AG20443 (cell line): ENCODE results near the gene OR51T1.
A peak's percentile ranks its signal among the peaks of the same experiment; 100 is the strongest.
"Not testable (repeated sequence)": the region's sequence is repeated elsewhere in the genome, so short reads cannot be mapped to it uniquely, and the experiment has no call there.

Source experiments
- DNase-seq: peaks from one replicate; pipeline ENCODE4 v3.0.0; 2012; ENCODE audit warnings: low spot score, mixed read lengths

The OR51T1 gene

GRCh38 chr11:4881860-4882500 is at the start of gene OR51T1:
TSS of gene OR51T1 (plus strand) at chr11:4881900. CDS start at chr11:4881900, 0 bp downstream.
- no peak for DNase-seq

- DNase-seq: no peak
Observed at GRCh38 chr11:4839851-4840549, 41.7 kb upstream of the OR51T1 start.

GRCh38 chr11:4848908-4849532 is 32.7 kb upstream of the OR51T1 start, which contains the start of gene OR51S1:
TSS of gene OR51S1 (minus strand) at chr11:4849208. CDS start at chr11:4849208, 0 bp downstream.
- DNase-seq: no peak

GRCh38 chr11:4851033-4851432 is 30.7 kb upstream of the OR51T1 start:
- no peak for DNase-seq

GRCh38 chr11:4854286-4854685 is 27.4 kb upstream of the OR51T1 start:
- not testable (repeated sequence) for DNase-seq

- no peak for DNase-seq
Observed at GRCh38 chr11:4862447-4863236, 19.1 kb upstream of the OR51T1 start.

GRCh38 chr11:4863876-4864275 is 17.8 kb upstream of the OR51T1 start:
- DNase-seq: no peak

GRCh38 chr11:4865855-4866254 is 15.8 kb upstream of the OR51T1 start:
- no peak for DNase-seq

- no peak for DNase-seq
Observed at GRCh38 chr11:4881188-4881587, 512 bp upstream of the OR51T1 start.

GRCh38 chr11:4882543-4882942 is 843 bp downstream of the OR51T1 start:
- DNase-seq: no peak

GRCh38 chr11:4884361-4884760 is 2.7 kb downstream of the OR51T1 start:
- DNase-seq: no peak

- no peak for DNase-seq
Observed at GRCh38 chr11:4886186-4886585, 4.5 kb downstream of the OR51T1 start.

GRCh38 chr11:4887591-4887990 is 5.9 kb downstream of the OR51T1 start:
- DNase-seq: no peak

GRCh38 chr11:4890279-4890678 is 8.6 kb downstream of the OR51T1 start:
- DNase-seq: no peak

- peak; percentile 38 for DNase-seq
Observed at GRCh38 chr11:4891996-4892640, 10.4 kb downstream of the OR51T1 start.

GRCh38 chr11:4903484-4903883 is 21.8 kb downstream of the OR51T1 start, which contains the start of gene OR51A7:
TSS of gene OR51A7 (plus strand) at chr11:4903783. CDS start at chr11:4907370, 3,587 bp downstream.
- no peak for DNase-seq

- DNase-seq: no peak
Observed at GRCh38 chr11:4916581-4916980, 34.9 kb downstream of the OR51T1 start.

GRCh38 chr11:4919250-4919649 is 37.5 kb downstream of the OR51T1 start, which contains the start of gene OR51G2:
TSS of gene OR51G2 (minus strand) at chr11:4919350. CDS start at chr11:4915663, 3,687 bp downstream.
- no peak for DNase-seq

- no peak for DNase-seq
Observed at GRCh38 chr11:4921796-4922195, 40.1 kb downstream of the OR51T1 start.

GRCh38 chr11:4922304-4922703 is 40.6 kb downstream of the OR51T1 start:
- no peak for DNase-seq

GRCh38 chr11:4924239-4924638 is 42.5 kb downstream of the OR51T1 start, which contains the start of gene OR51G1:
TSS of gene OR51G1 (minus strand) at chr11:4924339. CDS start at chr11:4924339, 0 bp downstream.
- DNase-seq: no peak
